SK-N-SH (cell line): ENCODE data around the gene CCDC116.

ENCODE experiments used
- CTCF ChIP-seq: fragments of 200-600 bp; sonication (generic); IDR thresholded peaks from 2 replicates; pipeline ENCODE4 v1.6.1; 2017; ENCODE audit warnings: antibody characterized with exemption, mild to moderate bottlenecking, moderate library complexity
- MAX ChIP-seq: IDR thresholded peaks from 2 replicates; pipeline ENCODE4 v1.4.0; 2012; ENCODE audit warnings: low read depth
- MXI1 ChIP-seq: IDR thresholded peaks from 2 replicates; pipeline ENCODE4 v1.6.1; 2012; ENCODE audit warnings: mild to moderate bottlenecking, low read depth, low read length, improper control_type of control experiment
- RAD21 ChIP-seq: IDR thresholded peaks from 2 replicates; pipeline ENCODE4 v1.6.1; 2012; ENCODE audit warnings: mild to moderate bottlenecking, low read length
- SMC3 ChIP-seq: IDR thresholded peaks from 2 replicates; pipeline ENCODE4 v1.6.1; 2012; ENCODE audit warnings: low read depth, low read length, improper control_type of control experiment

GRCh38 chr22:21672107-21672629 lies 39.6 kb downstream of the CCDC116 start:
- TF ChIP-seq CTCF: no peak
- TF ChIP-seq RAD21: no peak
- TF ChIP-seq MAX: no peak
- no peak for TF ChIP-seq SMC3
- TF ChIP-seq MXI1: no peak
